ENCODE data around the gene RNU6-9. TPM values are rescaled to one million over a fixed set of nuclear protein-coding genes. Genes with fewer than 3 reads are reported as not detected.
A peak's percentile ranks its signal among the peaks of the same experiment; 100 is the strongest.

Gene RNU6-9
- total and polyA plus RNA-seq, 2 of the 13 experiments (the other 11 are each of a cell fraction or from before 2014, with no cell fraction given) = under 0.01 TPM; not detected in 1

DNA sequence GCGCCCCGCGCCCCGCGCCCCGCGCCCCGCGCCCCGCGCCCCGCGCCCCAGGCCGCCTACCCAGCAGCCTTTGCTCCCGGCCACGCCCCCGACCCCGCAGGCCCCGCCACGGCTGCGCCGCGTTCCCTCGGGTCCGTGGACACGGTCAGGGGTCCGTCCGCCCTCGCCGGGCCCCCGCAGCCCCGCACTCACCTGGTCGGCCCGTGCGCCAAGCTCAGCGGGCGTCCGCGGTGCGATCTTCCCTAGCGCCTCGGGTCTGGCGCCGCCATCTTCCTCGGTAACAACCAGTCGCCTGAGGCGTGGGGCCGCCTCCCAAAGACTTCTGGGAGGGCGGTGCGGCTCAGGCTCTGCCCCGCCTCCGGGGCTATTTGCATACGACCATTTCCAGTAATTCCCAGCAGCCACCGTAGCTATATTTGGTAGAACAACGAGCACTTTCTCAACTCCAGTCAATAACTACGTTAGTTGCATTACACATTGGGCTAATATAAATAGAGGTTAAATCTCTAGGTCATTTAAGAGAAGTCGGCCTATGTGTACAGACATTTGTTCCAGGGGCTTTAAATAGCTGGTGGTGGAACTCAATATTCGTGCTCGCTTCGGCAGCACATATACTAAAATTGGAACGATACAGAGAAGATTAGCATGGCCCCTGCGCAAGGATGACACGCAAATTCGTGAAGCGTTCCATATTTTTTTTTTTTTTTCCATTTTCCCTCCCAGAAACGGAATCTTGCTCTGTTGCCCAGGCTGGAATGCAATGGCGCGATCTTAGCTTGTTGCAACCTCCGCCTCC is at the start of gene RNU6-9, which contains the start of gene MED16 (continued):
- no peak for TF ChIP-seq ZNF703 (CRISPR knock-in tag; IDR thresholded peaks at IDR 0.05; ENCODE audit: borderline replicate concordance)
- TF ChIP-seq PHF21A (CRISPR knock-in tag; IDR thresholded peaks at IDR 0.05) = peak; percentile 57; the same call in 1 of the 2 replicates
- no peak for TF ChIP-seq ZNF773 (CRISPR knock-in tag; IDR thresholded peaks at IDR 0.05; ENCODE audit: borderline replicate concordance)
- TF ChIP-seq, protein P1, sequence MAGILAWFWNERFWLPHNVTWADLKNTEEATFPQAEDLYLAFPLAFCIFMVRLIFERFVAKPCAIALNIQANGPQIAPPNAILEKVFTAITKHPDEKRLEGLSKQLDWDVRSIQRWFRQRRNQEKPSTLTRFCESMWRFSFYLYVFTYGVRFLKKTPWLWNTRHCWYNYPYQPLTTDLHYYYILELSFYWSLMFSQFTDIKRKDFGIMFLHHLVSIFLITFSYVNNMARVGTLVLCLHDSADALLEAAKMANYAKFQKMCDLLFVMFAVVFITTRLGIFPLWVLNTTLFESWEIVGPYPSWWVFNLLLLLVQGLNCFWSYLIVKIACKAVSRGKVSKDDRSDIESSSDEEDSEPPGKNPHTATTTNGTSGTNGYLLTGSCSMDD (CRISPR knock-in tag; IDR thresholded peaks at IDR 0.05) = no peak
- peak; percentile 52; the same call in 1 of the 2 replicates for TF ChIP-seq ATF7-NPFF (CRISPR knock-in tag; IDR thresholded peaks at IDR 0.05; ENCODE audit: low read depth)
- TF ChIP-seq ZNF678 (CRISPR knock-in tag; IDR thresholded peaks at IDR 0.05) = peak; percentile 27; the same call in 1 of the 2 replicates
- peak; percentile 24; the same call in 1 of the 2 replicates for TF ChIP-seq RXRA (CRISPR knock-in tag; IDR thresholded peaks at IDR 0.05)
- peak; percentile 78; the same call in 1 of the 2 replicates for TF ChIP-seq SRY (CRISPR knock-in tag; IDR thresholded peaks at IDR 0.05)
- no peak for TF ChIP-seq NAIF1 (CRISPR knock-in tag; IDR thresholded peaks at IDR 0.05; ENCODE audit: borderline replicate concordance)
- TF ChIP-seq CBX1 (IDR thresholded peaks at IDR 0.05; ENCODE audit: low read depth) = no peak
- TF ChIP-seq SPEN (CRISPR knock-in tag; IDR thresholded peaks at IDR 0.05; ENCODE audit: low read depth) = peak; percentile 77
- TF ChIP-seq ZNF768 (CRISPR knock-in tag; IDR thresholded peaks at IDR 0.05) = peak; percentile 61; the same call in 1 of the 2 replicates
- TF ChIP-seq DNMT3B (CRISPR knock-in tag; conservative IDR thresholded peaks at IDR 0.05) = 0 out of 2 replicates have a peak, but pooled peaks have one; percentile 31
- peak; percentile 73 for TF ChIP-seq SALL1 (CRISPR knock-in tag; IDR thresholded peaks at IDR 0.05)
- peak; percentile 94 for TF ChIP-seq RBFOX2 (IDR thresholded peaks at IDR 0.05; ENCODE audit: low read depth, low read length)
- TF ChIP-seq ZMYM3 (CRISPR knock-in tag; IDR thresholded peaks at IDR 0.05) = 0 out of 2 replicates have a peak, but pooled peaks have one; percentile 24
- TF ChIP-seq MEIS2 (CRISPR knock-in tag; IDR thresholded peaks at IDR 0.05) = peak; percentile 62; the same call in 1 of the 2 replicates
- no peak for TF ChIP-seq KLF13 (CRISPR knock-in tag; IDR thresholded peaks at IDR 0.05)
- TF ChIP-seq AGO2 (optimal IDR thresholded peaks at IDR 0.05; ENCODE audit: low read depth, low read length) = no peak
- peak; percentile 96 for TF ChIP-seq ZFY (CRISPR knock-in tag; IDR thresholded peaks at IDR 0.05)
- no peak for TF ChIP-seq RFXANK (CRISPR knock-in tag; IDR thresholded peaks at IDR 0.05)
- TF ChIP-seq SSRP1 (CRISPR knock-in tag; IDR thresholded peaks at IDR 0.05) = peak; percentile 92; the same call in 1 of the 2 replicates
- TF ChIP-seq ZFP36L1 (CRISPR knock-in tag; IDR thresholded peaks at IDR 0.05) = 0 out of 2 replicates have a peak, but pooled peaks have one; percentile 28
- TF ChIP-seq NONO (IDR thresholded peaks at IDR 0.05) = no peak
- peak; percentile 73 for TF ChIP-seq NONO (CRISPR knock-in tag; conservative IDR thresholded peaks at IDR 0.05)
- TF ChIP-seq, protein P2, sequence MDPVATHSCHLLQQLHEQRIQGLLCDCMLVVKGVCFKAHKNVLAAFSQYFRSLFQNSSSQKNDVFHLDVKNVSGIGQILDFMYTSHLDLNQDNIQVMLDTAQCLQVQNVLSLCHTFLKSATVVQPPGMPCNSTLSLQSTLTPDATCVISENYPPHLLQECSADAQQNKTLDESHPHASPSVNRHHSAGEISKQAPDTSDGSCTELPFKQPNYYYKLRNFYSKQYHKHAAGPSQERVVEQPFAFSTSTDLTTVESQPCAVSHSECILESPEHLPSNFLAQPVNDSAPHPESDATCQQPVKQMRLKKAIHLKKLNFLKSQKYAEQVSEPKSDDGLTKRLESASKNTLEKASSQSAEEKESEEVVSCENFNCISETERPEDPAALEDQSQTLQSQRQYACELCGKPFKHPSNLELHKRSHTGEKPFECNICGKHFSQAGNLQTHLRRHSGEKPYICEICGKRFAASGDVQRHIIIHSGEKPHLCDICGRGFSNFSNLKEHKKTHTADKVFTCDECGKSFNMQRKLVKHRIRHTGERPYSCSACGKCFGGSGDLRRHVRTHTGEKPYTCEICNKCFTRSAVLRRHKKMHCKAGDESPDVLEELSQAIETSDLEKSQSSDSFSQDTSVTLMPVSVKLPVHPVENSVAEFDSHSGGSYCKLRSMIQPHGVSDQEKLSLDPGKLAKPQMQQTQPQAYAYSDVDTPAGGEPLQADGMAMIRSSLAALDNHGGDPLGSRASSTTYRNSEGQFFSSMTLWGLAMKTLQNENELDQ (CRISPR knock-in tag; IDR thresholded peaks at IDR 0.05; ENCODE audit: borderline replicate concordance) = no peak
- no peak for TF ChIP-seq EP300 (IDR thresholded peaks at IDR 0.05; ENCODE audit: low read depth in 2 of 2, low read length in 2 of 2)
- TF ChIP-seq EP300 (CRISPR knock-in tag; IDR thresholded peaks at IDR 0.05; ENCODE audit: borderline replicate concordance) = no peak
- no peak for TF ChIP-seq TEAD2 (CRISPR knock-in tag; IDR thresholded peaks at IDR 0.05)
- no peak for TF ChIP-seq RORA (CRISPR knock-in tag; IDR thresholded peaks at IDR 0.05)

Measured in HepG2 (cell line).